Neural cell (in vitro differentiated cells): Measurements from ENCODE around the gene IL6R.

ENCODE experiments used
- EP300 ChIP-seq: fragments of 450-650 bp; conservative IDR thresholded peaks from 2 replicates; pipeline ENCODE4 v1.6.1; 2014; ENCODE audit warnings: antibody characterized with exemption, mild to moderate bottlenecking, moderate library complexity; ENCODE audit not compliant: poor library complexity, severe bottlenecking
- EZH2 ChIP-seq: fragments of 200-600, 300-800 bp; shearing (Covaris generic), sonication (generic); IDR thresholded peaks from 2 replicates; pipeline ENCODE4 v1.6.1; 2014; ENCODE audit warnings: antibody characterized with exemption, low read length, borderline replicate concordance, mild to moderate bottlenecking; ENCODE audit not compliant: insufficient read depth, poor library complexity, severe bottlenecking
- MXI1 ChIP-seq: fragments of 450-650 bp; conservative IDR thresholded peaks from 2 replicates; pipeline ENCODE4 v1.6.1; 2014; ENCODE audit warnings: antibody characterized with exemption, mild to moderate bottlenecking; ENCODE audit not compliant: poor library complexity, severe bottlenecking
- POLR2AphosphoS5 ChIP-seq: IDR thresholded peaks from 2 replicates; pipeline ENCODE4 v1.6.1; 2012
- RAD21 ChIP-seq: fragments of 450-650 bp; conservative IDR thresholded peaks from 2 replicates; pipeline ENCODE4 v1.6.1; 2014; ENCODE audit warnings: antibody characterized with exemption, mild to moderate bottlenecking, moderate library complexity
- REST ChIP-seq: IDR thresholded peaks from 2 replicates; pipeline ENCODE4 v1.6.1; 2012; ENCODE audit warnings: borderline replicate concordance
- SMC3 ChIP-seq: fragments of 450-650 bp; conservative IDR thresholded peaks from 2 replicates; pipeline ENCODE4 v1.6.1; 2014; ENCODE audit warnings: antibody characterized with exemption, mild to moderate bottlenecking, moderate library complexity; ENCODE audit not compliant: poor library complexity
- TAF1 ChIP-seq: IDR thresholded peaks from 2 replicates; pipeline ENCODE4 v1.6.1; 2012; ENCODE audit warnings: low read depth
- TF ChIP-seq, protein P1 (sequence below): fragments of 450-650 bp; IDR thresholded peaks from 2 replicates; pipeline ENCODE4 v1.5.1; 2014; ENCODE audit warnings: antibody characterized with exemption, mild to moderate bottlenecking, moderate library complexity; ENCODE audit not compliant: poor library complexity, severe bottlenecking

DNA sequence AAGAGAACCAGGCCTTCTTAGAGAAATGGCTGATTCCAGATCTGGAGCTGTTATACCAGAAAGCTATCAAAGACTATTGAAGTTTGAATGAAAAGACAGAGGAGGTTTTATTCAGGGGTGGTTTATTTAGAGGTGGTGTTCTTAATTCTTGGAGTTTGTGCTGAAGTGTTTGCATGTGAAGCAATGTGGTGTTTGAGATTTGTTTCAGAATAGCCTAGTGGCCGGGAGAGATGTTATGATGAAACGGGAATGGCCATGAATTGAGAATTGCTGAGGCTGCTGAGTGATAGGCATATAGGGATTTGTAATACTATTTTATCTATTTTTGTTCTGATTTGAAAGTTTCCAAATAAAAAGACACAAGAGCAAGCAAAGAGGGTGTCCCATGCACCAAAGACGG is 107.6 kb downstream of the IL6R start:
- TF ChIP-seq EZH2 = no peak
- TF ChIP-seq, protein P1, sequence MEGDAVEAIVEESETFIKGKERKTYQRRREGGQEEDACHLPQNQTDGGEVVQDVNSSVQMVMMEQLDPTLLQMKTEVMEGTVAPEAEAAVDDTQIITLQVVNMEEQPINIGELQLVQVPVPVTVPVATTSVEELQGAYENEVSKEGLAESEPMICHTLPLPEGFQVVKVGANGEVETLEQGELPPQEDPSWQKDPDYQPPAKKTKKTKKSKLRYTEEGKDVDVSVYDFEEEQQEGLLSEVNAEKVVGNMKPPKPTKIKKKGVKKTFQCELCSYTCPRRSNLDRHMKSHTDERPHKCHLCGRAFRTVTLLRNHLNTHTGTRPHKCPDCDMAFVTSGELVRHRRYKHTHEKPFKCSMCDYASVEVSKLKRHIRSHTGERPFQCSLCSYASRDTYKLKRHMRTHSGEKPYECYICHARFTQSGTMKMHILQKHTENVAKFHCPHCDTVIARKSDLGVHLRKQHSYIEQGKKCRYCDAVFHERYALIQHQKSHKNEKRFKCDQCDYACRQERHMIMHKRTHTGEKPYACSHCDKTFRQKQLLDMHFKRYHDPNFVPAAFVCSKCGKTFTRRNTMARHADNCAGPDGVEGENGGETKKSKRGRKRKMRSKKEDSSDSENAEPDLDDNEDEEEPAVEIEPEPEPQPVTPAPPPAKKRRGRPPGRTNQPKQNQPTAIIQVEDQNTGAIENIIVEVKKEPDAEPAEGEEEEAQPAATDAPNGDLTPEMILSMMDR = no peak
- no peak for TF ChIP-seq RAD21
- TF ChIP-seq POLR2AphosphoS5 = no peak
- TF ChIP-seq TAF1 = no peak
- TF ChIP-seq REST = no peak
- no peak for TF ChIP-seq SMC3
- no peak for TF ChIP-seq EP300
- no peak for TF ChIP-seq MXI1
